ENCODE data around the gene VSTM5. TPM values are rescaled to one million over a fixed set of nuclear protein-coding genes. Genes with fewer than 3 reads are reported as not detected.

Gene VSTM5

DNA sequence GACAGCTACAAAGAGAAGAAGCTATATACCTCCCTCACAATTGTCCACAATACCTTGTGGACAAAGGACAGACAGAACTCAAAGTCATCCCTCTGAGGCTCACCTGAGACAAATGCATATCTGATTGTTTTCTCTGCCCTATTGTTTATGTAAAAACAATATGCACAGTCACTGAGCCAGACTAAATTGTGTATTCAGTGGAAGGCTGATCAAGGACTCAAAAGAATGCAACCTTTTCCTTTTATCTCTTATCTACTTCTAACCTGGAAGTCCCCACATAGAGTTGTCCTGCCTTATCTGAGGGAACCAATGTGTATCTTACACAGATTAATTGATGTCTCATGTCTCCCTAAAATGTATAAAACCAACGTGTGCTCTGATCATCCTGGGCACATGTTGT, 80.3 kb downstream of the VSTM5 start:
- H3K9me3 ChIP-seq (replicated peaks in 1 of 2; ENCODE audit: control insufficient read depth in 2 of 2, insufficient read depth in 1 of 2, low read depth in 1 of 2, low read length in 2 of 2), result peaks cover 0 to 1% of the 10 kb centered on the region in 2 donors
- H3K14ac ChIP-seq (ENCODE audit: low read length), result no peak overlapping the region
- H3K4me1 ChIP-seq (ENCODE audit: control insufficient read depth in 2 of 2, insufficient read depth in 1 of 2, low read depth in 1 of 2, low read length in 2 of 2), result peaks cover 0 to 2% of the 10 kb centered on the region in 2 donors
- H2BK12ac ChIP-seq (ENCODE audit: low read length), result no peak overlapping the region
- no peak overlapping the region for H3K9ac ChIP-seq (ENCODE audit: low read depth, low read length, poor library complexity)
- peaks cover 1 to 2% of the 10 kb centered on the region in 2 donors for H3K36me3 ChIP-seq (replicated peaks in 1 of 2; ENCODE audit: control insufficient read depth in 2 of 2, insufficient read depth in 2 of 2, low read length in 2 of 2)
- H3K27me3 ChIP-seq (ENCODE audit: control insufficient read depth in 3 of 3, insufficient read depth in 3 of 3, low read depth in 1 of 3, low read length in 3 of 3), result no peaks in the 10 kb centered on the region
- H3K4me2 ChIP-seq (ENCODE audit: insufficient read depth, low read length, poor library complexity, severe bottlenecking), result no peak overlapping the region
- H3K27ac ChIP-seq (replicated peaks; ENCODE audit: low read length), result no peak overlapping the region
- no peak overlapping the region for H4K91ac ChIP-seq (ENCODE audit: low read depth, low read length, poor library complexity)
- H2BK15ac ChIP-seq (ENCODE audit: low read length), result no peak overlapping the region
- no peak overlapping the region for H2BK5ac ChIP-seq (ENCODE audit: low read length)
- no peak overlapping the region for H3K4ac ChIP-seq (ENCODE audit: low read length)
- DNase-seq (ENCODE audit: low spot score), result no peak
- no peak overlapping the region for H2AK5ac ChIP-seq (ENCODE audit: low read depth, low read length)
- no peak overlapping the region for H2BK120ac ChIP-seq (ENCODE audit: low read depth, low read length)
- H3K23ac ChIP-seq (ENCODE audit: low read depth, low read length, poor library complexity), result no peak overlapping the region
- no peak overlapping the region for H4K8ac ChIP-seq (ENCODE audit: low read depth, low read length)
- H3K4me3 ChIP-seq (ENCODE audit: low read length in 2 of 2), result no peak overlapping the region
- H3K79me1 ChIP-seq (ENCODE audit: low read depth, low read length), result peaks cover 4% of the 10 kb centered on the region
- no CpG with 5 or more reads among the region's 1 CpG for WGBS, 2 donors (ENCODE audit: extremely low coverage in 2 of 2, insufficient read length in 2 of 2, insufficient replicate concordance in 1 of 2)
- no peak overlapping the region for H2AFZ ChIP-seq (ENCODE audit: low read length)
- H3K18ac ChIP-seq (ENCODE audit: low read length), result no peak overlapping the region

Small RNA genes within 50 kb of the gene (small RNA-seq; reads per million reads assigned to genes)
- gene RF00019 (ENCODE audit: insufficient read depth), result not detected
